Measurements from ENCODE around the gene AATF. TPM values are rescaled to one million over a fixed set of nuclear protein-coding genes. Genes with fewer than 3 reads are reported as not detected.

AATF gene
- total and polyA plus RNA-seq, 11 donors: 15.2 to 51.6 (median 28.9) TPM

DNA sequence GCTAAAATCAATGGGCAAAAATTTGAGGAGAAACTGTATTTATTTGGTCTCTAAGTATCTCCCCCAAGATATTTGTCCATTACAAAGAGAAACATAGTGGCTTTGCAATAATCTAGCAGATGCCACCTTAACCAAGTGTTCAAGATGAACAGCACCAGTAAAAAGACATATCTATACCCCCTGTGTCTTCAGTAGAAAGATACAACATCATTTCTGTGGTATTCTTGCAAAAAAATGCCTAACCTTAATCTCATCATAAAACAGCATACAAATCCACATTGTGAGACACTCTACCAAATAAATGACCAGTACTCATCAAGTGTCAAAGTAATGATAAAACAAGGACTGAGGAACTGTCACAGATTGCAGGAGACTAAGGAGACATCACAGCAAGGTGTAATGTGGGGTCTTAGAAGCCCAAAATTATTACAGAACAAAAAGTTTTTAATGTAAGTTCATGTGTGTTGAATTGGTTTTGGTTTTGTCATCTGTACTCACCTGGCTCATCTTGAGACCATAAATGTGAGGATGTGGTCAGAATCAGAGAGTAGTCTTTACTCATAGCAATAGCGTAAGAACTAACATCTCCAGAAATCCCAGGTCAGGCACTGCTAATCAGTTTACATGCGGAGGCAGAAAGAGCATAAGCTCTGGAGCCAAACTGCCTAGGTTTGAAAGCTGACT lies 77.2 kb downstream of the AATF start:
- intact Hi-C loops (cut with DNase I): loop anchor here in 1 of 10 donors (10.0 kb wide), 1 partner anchor 61 kb away; no protein-coding TSS in a partner anchor
- ATAC-seq: no peak
- H3K4me3 ChIP-seq: no peak overlapping the region
- no peaks in the 10 kb centered on the region for H3K9me3 ChIP-seq
- H3K27ac ChIP-seq: no peak overlapping the region
- no peaks in the 10 kb centered on the region for H3K27me3 ChIP-seq
- H3K4me1 ChIP-seq: peaks cover 0 to 8% (median 0%) of the 10 kb centered on the region in 12 donors
- TF ChIP-seq POLR2A (IDR thresholded peaks at IDR 0.05): no peak
- TF ChIP-seq, protein P1, sequence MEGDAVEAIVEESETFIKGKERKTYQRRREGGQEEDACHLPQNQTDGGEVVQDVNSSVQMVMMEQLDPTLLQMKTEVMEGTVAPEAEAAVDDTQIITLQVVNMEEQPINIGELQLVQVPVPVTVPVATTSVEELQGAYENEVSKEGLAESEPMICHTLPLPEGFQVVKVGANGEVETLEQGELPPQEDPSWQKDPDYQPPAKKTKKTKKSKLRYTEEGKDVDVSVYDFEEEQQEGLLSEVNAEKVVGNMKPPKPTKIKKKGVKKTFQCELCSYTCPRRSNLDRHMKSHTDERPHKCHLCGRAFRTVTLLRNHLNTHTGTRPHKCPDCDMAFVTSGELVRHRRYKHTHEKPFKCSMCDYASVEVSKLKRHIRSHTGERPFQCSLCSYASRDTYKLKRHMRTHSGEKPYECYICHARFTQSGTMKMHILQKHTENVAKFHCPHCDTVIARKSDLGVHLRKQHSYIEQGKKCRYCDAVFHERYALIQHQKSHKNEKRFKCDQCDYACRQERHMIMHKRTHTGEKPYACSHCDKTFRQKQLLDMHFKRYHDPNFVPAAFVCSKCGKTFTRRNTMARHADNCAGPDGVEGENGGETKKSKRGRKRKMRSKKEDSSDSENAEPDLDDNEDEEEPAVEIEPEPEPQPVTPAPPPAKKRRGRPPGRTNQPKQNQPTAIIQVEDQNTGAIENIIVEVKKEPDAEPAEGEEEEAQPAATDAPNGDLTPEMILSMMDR (IDR thresholded peaks at IDR 0.05): no peak
- DNase-seq: no peak
- WGBS, 4 donors: 92 to 100% (median 97%) methylated on average over 2 of the region's 2 CpGs
- H3K36me3 ChIP-seq: peaks cover 0 to 54% (median 13%) of the 10 kb centered on the region in 9 donors

DNA sequence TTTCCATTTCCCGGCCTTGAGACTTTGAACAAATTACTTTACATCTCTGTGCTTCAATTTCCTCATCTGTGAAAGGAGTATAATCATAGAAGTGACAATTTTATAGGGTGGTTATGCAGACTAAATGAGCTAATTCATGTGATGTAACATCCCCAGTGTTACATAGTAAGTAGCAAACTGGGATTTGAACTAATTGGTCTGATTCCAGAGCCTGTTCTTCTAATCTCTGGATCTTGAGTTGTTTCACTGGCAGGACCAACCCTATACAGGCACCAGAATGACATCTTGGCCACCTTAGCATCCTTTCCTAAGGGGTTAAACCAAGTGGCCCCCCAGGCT lies 77.7 kb downstream of the AATF start:
- Histone ChIP-seq H3K9me3 (no peaks in the 10 kb centered on the region), H3K27ac (no peak overlapping the region), H3K36me3 (peaks cover 0 to 54% (median 17%) of the 10 kb centered on the region in 9 donors), H3K4me3 (no peak overlapping the region), H3K27me3 (no peaks in the 10 kb centered on the region), H3K4me1 (peaks cover 0 to 8% (median 0%) of the 10 kb centered on the region in 12 donors)
- intact Hi-C loops (cut with DNase I): loop anchor here in 1 of 10 donors (10.0 kb wide), 1 partner anchor 62 kb away; no protein-coding TSS in a partner anchor
- no peak for DNase-seq
- no peak for ATAC-seq
- 91 to 95% (median 93%) methylated on average over 1 of the region's 1 CpG for WGBS, 4 donors
- TF ChIP-seq POLR2A (IDR thresholded peaks at IDR 0.05): no peak
- TF ChIP-seq, protein P1 (IDR thresholded peaks at IDR 0.05): no peak

DNA sequence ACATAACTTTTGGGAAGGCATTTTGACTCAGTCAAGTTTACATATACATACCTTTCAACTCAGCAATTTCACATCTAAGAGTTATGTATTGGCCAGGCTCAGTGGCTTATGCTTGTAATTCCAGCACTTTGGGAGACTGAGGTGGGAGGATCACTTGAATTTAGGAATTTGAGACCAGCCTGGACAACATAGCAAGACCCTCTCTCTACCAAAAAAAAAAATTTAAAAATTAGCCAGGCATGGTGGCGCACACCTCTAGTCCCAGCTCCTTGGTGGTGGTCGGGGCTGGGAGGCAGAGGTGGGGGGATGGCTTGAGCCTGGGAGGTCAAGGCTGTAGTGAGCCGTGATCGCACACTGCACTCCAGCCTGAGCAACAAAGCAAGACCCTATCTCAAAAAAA lies 79.3 kb downstream of the AATF start:
- DNase-seq: no peak
- WGBS, 4 donors: 83 to 98% (median 90%) methylated on average over 4 of the region's 4 CpGs
- H3K9me3 ChIP-seq: no peaks in the 10 kb centered on the region
- intact Hi-C loops (cut with DNase I): loop anchor here in 1 of 10 donors (10.0 kb wide), 1 partner anchor 63 kb away; no protein-coding TSS in a partner anchor
- TF ChIP-seq, protein P1 (IDR thresholded peaks at IDR 0.05): no peak
- TF ChIP-seq POLR2A (IDR thresholded peaks at IDR 0.05): no peak
- ATAC-seq: no peak
- no peak overlapping the region for H3K4me3 ChIP-seq
- no peaks in the 10 kb centered on the region for H3K27me3 ChIP-seq
- H3K4me1 ChIP-seq: peaks cover 0 to 8% (median 0%) of the 10 kb centered on the region in 12 donors
- peaks cover 0 to 51% (median 14%) of the 10 kb centered on the region in 9 donors for H3K36me3 ChIP-seq
- H3K27ac ChIP-seq: no peak overlapping the region

DNA sequence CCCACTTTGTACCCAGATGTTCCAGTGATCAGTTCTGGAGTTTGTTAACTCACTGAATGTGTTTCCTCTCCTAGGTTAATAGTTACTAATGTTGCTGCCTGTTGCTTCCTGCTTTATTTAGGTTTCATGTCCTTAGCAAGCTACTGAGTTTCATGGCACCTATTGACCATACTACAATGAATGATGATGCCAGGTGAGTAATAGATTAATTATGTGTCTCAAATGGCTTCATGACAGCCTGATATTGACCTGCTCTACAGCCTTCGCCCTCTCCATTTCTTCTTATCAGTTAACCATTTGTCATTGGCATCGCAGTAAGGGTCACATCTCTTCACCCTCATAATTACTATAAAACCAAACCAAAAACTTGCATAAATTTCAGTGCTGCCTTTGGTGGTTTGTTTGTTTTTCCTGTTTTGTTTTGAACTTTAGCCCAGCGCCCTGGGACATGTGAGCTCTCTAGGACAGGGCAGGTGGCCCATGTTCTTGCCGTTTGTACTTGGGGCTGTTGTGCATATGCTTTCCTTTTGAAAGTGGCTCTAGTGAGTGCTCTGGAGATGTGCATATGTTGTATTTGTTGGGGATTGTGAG lies 82.8 kb downstream of the AATF start:
- no peaks in the 10 kb centered on the region for H3K27me3 ChIP-seq
- intact Hi-C loops (cut with DNase I): no loop called here
- TF ChIP-seq POLR2A (IDR thresholded peaks at IDR 0.05): no peak
- TF ChIP-seq, protein P1 (IDR thresholded peaks at IDR 0.05): no peak
- no peaks in the 10 kb centered on the region for H3K9me3 ChIP-seq
- ATAC-seq (no peak), DNase-seq (no peak)
- WGBS, 4 donors: 94 to 97% (median 96%) methylated on average over 4 of the region's 4 CpGs
- peaks cover 0 to 46% (median 14%) of the 10 kb centered on the region in 9 donors for H3K36me3 ChIP-seq
- no peak overlapping the region for H3K27ac ChIP-seq
- H3K4me1 ChIP-seq: peaks cover 0 to 5% (median 0%) of the 10 kb centered on the region in 12 donors
- no peak overlapping the region for H3K4me3 ChIP-seq
